Measurements from ENCODE around the gene MYOM1. TPM values are rescaled to one million over a fixed set of nuclear protein-coding genes. Genes with fewer than 3 reads are reported as not detected.

The MYOM1 gene
- total RNA-seq, 1 donor from 2014 or later, result 0.49 TPM

DNA sequence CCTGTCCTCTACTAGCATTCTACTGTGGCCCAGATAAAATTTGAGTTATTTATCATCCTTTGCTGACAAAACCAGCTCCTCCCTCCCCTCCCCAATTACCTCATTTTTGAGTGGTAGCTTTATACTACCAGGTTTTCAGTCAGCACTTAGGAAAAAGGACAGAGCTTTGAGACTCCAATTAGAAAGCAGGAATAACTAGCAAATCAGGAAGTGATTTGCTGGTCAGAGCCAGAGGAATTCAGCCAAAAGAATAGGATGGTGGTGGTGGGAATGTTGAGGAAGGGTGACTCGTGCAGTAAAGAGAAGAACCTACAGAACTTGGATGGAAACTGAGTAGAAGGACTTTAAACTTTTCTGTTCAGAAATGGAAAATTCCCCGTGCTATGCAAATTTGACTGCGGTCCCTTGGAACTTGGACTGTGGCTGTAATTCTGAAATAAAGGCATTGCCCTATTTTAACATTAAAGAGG lies 45.8 kb upstream of the MYOM1 start:
- DNase-seq (ENCODE audit: low spot score), result no peak

DNA sequence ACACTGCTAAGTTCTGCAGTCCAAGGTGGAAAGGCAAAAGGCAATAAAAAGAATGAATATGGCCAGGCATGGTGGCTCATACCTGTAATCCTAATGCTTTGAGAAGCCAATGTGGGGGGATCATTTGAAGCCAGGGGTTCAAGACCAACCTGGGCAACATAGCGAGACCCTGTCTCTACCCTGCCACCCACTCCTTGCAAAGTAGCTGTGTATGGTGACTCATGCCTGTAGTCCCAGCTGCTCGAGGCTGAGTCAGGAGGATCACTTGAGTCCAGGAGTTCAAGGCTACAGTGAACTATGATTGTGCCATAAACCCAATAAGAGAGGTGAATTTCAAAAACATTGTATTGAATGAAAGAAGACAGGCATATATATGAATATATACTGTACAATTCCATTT lies 44.6 kb upstream of the MYOM1 start:
- Mint-ChIP-seq H3K27ac (ENCODE audit: unreplicated experiment) (no peak overlapping the region), H3K4me1 (ENCODE audit: unreplicated experiment) (peaks cover 64% of the 10 kb centered on the region), H3K27me3 (ENCODE audit: unreplicated experiment) (peaks cover 23% of the 10 kb centered on the region), H3K4me3 (ENCODE audit: unreplicated experiment) (peak overlapping the region; percentile 11), H3K9me3 (ENCODE audit: unreplicated experiment) (no peaks in the 10 kb centered on the region), H3K36me3 (ENCODE audit: low read depth, unreplicated experiment) (peaks cover 3% of the 10 kb centered on the region)
- TF ChIP-seq, protein P1, sequence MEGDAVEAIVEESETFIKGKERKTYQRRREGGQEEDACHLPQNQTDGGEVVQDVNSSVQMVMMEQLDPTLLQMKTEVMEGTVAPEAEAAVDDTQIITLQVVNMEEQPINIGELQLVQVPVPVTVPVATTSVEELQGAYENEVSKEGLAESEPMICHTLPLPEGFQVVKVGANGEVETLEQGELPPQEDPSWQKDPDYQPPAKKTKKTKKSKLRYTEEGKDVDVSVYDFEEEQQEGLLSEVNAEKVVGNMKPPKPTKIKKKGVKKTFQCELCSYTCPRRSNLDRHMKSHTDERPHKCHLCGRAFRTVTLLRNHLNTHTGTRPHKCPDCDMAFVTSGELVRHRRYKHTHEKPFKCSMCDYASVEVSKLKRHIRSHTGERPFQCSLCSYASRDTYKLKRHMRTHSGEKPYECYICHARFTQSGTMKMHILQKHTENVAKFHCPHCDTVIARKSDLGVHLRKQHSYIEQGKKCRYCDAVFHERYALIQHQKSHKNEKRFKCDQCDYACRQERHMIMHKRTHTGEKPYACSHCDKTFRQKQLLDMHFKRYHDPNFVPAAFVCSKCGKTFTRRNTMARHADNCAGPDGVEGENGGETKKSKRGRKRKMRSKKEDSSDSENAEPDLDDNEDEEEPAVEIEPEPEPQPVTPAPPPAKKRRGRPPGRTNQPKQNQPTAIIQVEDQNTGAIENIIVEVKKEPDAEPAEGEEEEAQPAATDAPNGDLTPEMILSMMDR (IDR thresholded peaks at IDR 0.05; ENCODE audit: unreplicated experiment), result no peak
- no peak for DNase-seq (ENCODE audit: low spot score)

More for the DNA sequence above, 45.8 kb upstream of the MYOM1 start:
- H3K9me3 Mint-ChIP-seq (ENCODE audit: unreplicated experiment), result no peaks in the 10 kb centered on the region
- TF ChIP-seq, protein P1 (IDR thresholded peaks at IDR 0.05; ENCODE audit: unreplicated experiment), result no peak
- peaks cover 3% of the 10 kb centered on the region for H3K36me3 Mint-ChIP-seq (ENCODE audit: low read depth, unreplicated experiment)
- peaks cover 21% of the 10 kb centered on the region for H3K27me3 Mint-ChIP-seq (ENCODE audit: unreplicated experiment)
- peaks cover 68% of the 10 kb centered on the region for H3K4me1 Mint-ChIP-seq (ENCODE audit: unreplicated experiment)
- H3K4me3 Mint-ChIP-seq (ENCODE audit: unreplicated experiment), result no peak overlapping the region
- H3K27ac Mint-ChIP-seq (ENCODE audit: unreplicated experiment), result peak overlapping the region; percentile 33

DNA sequence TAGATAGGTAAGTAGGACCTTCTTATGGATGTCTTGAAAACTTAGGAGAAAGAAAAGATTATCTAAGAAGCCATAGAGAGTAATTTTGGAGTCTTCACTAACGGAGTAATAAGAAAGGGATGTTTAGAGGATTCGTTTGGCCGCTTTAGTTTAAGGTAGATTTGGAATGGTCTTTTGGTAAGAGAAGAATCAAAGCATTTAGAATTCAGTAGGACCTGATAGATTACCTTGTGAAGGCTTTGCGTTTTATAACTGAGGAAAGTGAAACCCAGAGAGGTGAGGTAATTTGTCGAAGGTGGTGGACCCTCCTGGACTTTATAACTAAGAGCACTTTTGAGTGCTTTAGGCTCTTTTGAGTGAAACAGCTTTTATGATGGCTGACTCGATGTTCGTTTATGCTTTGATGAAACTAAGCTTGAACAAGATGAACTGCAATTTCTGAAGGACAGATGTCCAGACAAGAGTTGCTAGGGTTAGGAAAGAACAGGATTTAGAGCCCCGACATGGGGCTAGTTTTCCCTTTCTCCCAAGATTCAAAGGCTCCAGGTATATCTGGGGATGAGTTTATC lies 43.4 kb upstream of the MYOM1 start:
- Mint-ChIP-seq H3K36me3 (ENCODE audit: low read depth, unreplicated experiment) (peaks cover 7% of the 10 kb centered on the region), H3K4me1 (ENCODE audit: unreplicated experiment) (peaks cover 56% of the 10 kb centered on the region), H3K27ac (ENCODE audit: unreplicated experiment) (peak overlapping the region; percentile 98), H3K9me3 (ENCODE audit: unreplicated experiment) (no peaks in the 10 kb centered on the region), H3K4me3 (ENCODE audit: unreplicated experiment) (peak overlapping the region; percentile 97), H3K27me3 (ENCODE audit: unreplicated experiment) (peaks cover 23% of the 10 kb centered on the region)
- DNase-seq (ENCODE audit: low spot score), result no peak
- TF ChIP-seq, protein P1 (IDR thresholded peaks at IDR 0.05; ENCODE audit: unreplicated experiment), result no peak

DNA sequence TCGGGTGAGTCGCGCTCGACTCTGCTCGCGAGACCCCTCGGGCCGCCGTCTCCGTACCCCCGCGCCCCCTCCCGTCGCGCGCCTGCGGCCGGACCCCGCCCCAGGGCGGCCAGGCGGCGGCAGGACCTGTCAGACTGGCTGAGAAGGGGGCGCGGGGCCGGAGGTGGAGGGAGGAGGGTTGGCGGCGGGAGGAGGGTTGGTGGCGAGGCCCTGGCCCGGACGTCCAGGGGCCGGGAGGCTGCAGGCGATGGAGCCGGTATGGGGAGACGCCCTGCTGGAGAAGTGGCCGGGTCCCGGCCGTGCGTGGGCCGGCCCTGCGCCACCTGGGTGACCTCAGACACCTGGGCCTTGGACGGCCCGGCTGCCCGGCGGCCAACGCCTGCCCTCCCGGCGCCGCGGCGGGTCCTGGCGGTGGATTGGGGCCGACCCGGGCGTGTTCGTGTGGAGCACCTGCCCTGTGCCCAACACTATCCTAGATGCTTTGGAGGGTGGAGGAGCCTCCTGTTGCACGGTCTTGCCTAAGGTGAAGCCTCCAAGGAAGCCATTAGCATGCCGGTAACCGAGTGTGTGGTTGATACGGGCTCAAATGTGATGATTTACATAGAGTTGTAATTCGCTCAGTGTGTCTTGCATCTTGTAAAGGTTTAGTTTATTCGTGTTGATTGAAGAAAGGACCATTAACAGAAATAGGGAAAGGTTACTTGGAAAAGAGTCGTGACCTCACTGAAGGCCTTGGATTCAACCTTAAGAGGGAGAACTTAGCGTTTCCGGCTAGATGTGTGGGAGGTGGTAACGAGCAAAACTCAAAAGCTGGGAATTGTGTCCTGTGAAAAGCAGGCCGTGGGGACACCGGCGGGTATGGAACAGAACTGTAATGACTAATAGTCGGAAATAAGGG lies 42.7 kb upstream of the MYOM1 start:
- TF ChIP-seq, protein P1 (IDR thresholded peaks at IDR 0.05; ENCODE audit: unreplicated experiment), result no peak
- Mint-ChIP-seq H3K4me3 (ENCODE audit: unreplicated experiment) (peak overlapping the region; percentile 97), H3K36me3 (ENCODE audit: low read depth, unreplicated experiment) (peaks cover 12% of the 10 kb centered on the region), H3K27me3 (ENCODE audit: unreplicated experiment) (peaks cover 23% of the 10 kb centered on the region), H3K27ac (ENCODE audit: unreplicated experiment) (peak overlapping the region; percentile 98), H3K4me1 (ENCODE audit: unreplicated experiment) (peaks cover 58% of the 10 kb centered on the region), H3K9me3 (ENCODE audit: unreplicated experiment) (no peaks in the 10 kb centered on the region)
- DNase-seq (ENCODE audit: low spot score), result no peak

Measured in endothelial cell (in vitro differentiated cells).